GM12865 (cell line): Measurements from ENCODE around the gene FARS2.

Source experiments
- DNase-seq: peaks from one replicate; pipeline ENCODE4 v3.0.0; 2010; ENCODE audit warnings: low read depth
- H3K4me3 ChIP-seq: 2 replicates; pipeline ENCODE4 v1.5.1; 2011; ENCODE audit warnings: mild to moderate bottlenecking, low read depth, low read length, control low read depth
- CTCF ChIP-seq: IDR thresholded peaks from 2 replicates; pipeline ENCODE4 v1.5.1; 2011; ENCODE audit warnings: low read length, control low read depth, low read depth, inconsistent platforms; ENCODE audit not compliant: insufficient read depth; ENCODE audit errors: missing control alignments

The FARS2 gene

GRCh38 chr6:5763871-5764270, 502.6 kb downstream of the FARS2 start:
- TF ChIP-seq CTCF: no peak
- H3K4me3 ChIP-seq: no peak overlapping the region
- no peak for DNase-seq

DNA sequence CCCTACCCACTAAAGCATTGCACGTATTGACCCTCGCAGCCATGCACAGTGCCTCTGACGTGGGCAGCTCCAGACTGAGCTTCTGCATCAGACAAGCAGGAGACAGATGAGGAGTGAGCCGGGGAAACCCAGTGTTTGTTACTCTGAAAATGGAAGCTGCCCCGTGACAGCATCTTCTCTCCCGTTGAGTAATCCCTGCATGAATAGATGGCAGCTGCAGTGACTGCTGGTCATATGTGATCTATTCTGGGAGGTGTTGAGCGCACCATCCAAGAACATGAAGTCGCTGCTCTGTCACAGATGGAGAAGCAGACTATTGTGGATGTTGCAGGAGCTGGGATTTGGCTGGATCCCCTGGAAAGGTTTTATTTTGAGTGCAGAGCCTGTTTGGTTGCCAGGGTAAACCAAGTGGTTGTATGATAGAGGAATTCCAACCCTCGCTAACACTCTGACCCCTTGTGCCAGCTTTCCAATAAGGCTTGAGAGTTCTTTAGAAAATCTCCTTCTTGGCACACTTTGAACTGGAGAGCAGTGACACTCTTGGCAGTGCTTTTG, 503.2 kb downstream of the FARS2 start:
- H3K4me3 ChIP-seq: no peak overlapping the region
- TF ChIP-seq CTCF: no peak
- DNase-seq: peak; percentile 68

GRCh38 chr6:5765141-5765760, 503.9 kb downstream of the FARS2 start:
- no peak for DNase-seq
- no peak for TF ChIP-seq CTCF
- no peak overlapping the region for H3K4me3 ChIP-seq

- no peak overlapping the region for H3K4me3 ChIP-seq
- TF ChIP-seq CTCF: no peak
- DNase-seq: no peak
Measured at GRCh38 chr6:5766260-5766659, 504.9 kb downstream of the FARS2 start.

DNA sequence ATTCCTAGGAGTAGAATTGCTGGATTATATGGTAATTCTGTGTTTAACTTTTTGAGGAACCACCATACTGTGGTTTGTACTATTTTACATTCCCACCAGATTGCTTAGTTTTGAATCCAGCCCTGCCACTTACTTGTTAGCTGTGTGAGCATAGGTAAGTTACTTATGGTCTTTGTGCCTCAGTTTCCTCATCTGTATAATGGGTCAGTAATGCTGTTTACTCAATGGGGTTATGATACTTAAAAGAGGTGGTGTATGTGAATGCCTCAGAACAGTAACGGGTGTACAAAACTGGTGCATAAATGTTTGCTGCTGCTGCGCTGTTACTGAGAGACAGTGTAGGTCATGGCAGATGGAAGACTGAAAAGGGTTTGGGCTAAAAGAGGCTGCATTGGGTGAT, 506.2 kb downstream of the FARS2 start:
- no peak for TF ChIP-seq CTCF
- no peak for DNase-seq
- no peak overlapping the region for H3K4me3 ChIP-seq

- no peak for DNase-seq
- H3K4me3 ChIP-seq: no peak overlapping the region
- TF ChIP-seq CTCF: no peak
Measured at GRCh38 chr6:5771211-5771610, 509.9 kb downstream of the FARS2 start.

GRCh38 chr6:5771759-5772390, 510.6 kb downstream of the FARS2 start:
- TF ChIP-seq CTCF: no peak
- H3K4me3 ChIP-seq: no peak overlapping the region
- DNase-seq: no peak
